Measurements from ENCODE around the gene NFIC.
"Not testable (repeated sequence)": the region's sequence is repeated elsewhere in the genome, so short reads cannot be mapped to it uniquely, and the experiment has no call there.

The NFIC gene

DNA sequence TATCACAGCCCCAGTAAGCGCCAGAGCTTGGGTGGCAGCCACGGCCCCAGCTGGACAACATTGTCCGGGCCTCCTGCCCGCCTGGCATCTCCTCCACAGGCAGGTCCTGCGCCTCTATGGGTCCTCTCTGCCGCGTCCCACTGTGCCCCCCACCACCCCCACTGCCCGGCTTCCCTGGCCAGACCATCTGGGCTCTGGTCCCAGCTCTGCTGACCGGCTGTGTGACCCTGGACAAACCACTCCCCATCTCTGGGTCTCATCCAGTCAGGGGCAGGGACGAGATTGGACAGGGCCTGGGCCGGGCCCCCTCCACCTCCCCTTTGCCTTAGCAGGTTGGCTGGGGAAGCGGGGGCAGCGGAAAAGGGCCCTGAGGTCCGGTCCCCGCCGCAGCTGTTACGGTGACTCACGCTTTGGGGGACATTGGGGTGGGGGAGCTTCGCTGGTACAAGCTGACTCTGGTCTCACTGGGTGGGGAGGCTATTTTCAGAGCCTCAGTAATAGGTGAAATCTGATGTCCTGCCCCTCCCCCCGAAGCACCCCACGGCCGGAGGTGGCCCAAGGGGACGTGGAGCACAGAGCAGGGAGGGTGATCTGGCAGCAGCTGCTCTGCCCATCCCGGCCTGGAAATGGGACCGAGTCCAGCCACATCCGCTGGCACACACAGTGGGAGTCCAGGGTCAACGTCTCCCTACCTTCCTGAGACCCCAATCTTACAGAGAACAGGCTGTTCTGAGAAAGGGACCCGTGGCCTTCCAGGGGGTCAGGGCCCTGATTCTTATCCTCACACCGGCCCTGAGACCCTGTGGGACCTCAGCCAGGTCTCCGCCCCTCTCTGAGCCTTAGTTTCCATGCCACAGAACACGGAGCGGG, 9.1 kb downstream of the NFIC start:
- no peak for DNase-seq

- not testable (repeated sequence) for DNase-seq
Measured at GRCh38 chr19:3376091-3376455, 9.7 kb downstream of the NFIC start.

GRCh38 chr19:3378352-3379150, 12.2 kb downstream of the NFIC start:
- DNase-seq, result no peak

- no peak for DNase-seq
Measured at GRCh38 chr19:3380829-3381228, 14.4 kb downstream of the NFIC start.

- DNase-seq, result no peak
Measured at GRCh38 chr19:3381701-3382372, 15.5 kb downstream of the NFIC start.

- no peak for DNase-seq
Measured at GRCh38 chr19:3382460-3383100, 16.2 kb downstream of the NFIC start.

- no peak for DNase-seq
Measured at GRCh38 chr19:3383121-3383722, 16.8 kb downstream of the NFIC start.

DNA sequence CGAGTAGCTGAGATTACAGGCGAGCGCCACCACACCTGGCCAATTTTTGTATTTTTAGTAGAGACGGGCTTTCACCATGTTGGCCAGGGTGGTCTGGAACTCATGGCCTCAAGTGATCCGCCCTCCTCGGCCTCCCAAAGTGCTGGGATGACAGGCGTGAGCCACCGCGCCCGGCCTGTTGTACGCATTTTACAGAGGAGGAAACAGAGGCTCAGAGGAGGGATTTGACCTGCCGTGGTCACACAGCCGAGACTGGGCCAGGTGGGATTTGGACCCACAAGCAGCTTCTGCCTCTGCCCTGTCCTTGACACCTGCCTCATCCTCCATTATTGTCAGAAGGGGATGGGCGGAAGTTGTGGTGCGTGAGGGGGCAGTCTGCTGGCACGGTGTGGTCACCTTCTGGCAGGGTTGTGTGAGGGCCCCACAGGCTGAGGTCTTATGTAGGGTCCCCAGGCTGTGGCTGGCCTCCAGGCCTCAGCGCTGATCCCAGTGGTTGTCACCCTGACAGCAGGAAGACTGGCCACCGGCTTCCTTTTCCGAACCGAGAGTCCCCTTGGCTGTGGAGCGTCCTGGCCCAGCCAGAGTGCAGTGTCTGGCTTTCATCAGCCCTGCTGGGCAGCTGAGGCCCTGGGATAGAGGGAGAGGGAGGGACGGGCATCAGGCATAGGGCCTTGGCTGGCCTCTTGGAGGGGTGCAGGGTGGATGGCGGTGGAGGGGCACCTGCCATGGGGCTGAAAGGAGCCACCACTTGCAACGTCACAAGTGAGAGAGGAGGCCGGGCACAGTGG, 20.3 kb downstream of the NFIC start:
- DNase-seq, result no peak

DNA sequence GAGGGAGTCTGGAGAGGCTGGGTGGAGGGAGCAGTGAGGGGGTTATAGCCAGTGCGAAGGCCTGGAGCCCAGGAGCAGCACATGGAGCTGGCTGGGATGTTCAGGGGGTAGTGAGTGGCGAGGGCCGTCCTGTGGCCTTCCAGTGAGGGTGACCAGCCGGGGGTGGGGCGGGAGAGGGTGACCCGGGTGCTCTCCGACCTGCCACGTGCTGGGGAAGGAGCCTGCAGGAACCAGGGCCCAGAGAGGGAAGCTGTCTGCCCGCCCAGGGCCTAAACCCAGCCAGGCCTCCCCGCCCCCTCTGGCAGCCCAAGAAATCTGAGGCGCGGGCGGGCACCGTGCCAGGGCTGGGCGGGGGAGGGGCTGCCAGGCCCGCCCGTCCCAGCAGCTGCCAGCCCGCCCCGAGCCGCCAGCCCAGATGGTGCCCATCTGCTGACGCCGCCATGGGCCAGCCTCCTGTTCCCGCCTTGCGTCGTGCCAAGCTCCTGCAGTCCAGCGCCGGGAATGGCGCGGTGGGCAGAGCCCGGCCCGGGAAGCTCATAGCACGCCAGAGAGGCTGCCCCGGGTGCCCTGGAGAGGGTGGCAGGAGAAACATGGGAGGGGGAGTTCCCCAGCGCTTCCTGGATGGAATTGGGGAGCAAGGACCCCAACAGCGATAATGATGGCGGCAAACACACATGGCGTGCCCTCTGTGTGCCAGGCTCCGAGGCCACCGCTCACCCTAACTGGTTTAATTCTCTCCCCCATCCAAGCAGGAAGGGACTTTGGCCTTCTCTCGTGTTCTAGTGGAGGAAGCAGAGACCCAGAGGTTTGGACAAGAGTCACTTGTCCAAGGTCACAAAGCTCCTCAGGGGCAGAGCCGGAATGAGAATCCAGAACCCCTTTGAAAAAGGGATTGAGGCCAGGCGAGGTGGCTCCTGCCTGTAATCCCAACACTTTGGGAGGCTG, 21.5 kb downstream of the NFIC start:
- DNase-seq, result no peak

DNA sequence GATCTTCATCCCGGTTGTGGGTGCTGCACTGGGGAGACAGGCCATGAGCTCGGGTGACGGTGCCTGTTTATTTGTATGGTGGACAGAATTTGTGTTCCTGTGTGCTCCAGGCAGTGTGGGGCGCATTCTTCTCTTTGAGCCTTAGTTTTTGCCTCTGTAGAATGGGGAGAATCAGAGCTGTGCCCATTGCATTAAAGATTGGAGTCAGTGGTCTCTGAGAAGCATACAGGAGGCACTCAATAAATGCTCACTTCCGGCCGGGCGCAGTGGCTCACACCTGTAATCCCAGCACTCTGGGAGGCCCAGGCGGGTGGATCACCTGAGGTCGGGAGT, 23.0 kb downstream of the NFIC start:
- no peak for DNase-seq

DNA sequence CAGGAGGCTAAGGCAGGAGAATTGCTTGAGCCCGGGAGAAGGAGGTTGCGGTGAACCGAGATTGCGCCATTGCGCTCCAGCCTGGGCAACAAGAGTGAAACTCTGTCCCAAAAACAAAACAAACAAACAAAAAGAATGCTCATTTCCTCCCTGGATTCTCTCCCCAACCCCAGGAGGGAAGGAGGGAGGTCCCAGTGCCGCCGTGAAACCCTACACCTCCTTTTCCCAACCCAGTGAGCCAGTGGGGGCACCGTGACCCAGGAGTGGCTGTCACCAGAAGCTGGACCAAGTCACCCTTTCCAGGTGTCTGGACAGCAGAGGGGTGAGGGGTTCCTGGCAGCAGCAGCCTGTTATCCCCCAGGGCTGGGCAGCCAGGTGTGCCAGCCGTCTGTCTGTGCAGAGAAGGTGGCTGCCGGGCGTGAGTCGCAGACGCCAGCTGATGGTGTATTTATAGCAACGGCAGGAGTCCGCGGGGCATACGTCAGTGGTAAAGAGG, 23.5 kb downstream of the NFIC start:
- DNase-seq, result no peak

DNA sequence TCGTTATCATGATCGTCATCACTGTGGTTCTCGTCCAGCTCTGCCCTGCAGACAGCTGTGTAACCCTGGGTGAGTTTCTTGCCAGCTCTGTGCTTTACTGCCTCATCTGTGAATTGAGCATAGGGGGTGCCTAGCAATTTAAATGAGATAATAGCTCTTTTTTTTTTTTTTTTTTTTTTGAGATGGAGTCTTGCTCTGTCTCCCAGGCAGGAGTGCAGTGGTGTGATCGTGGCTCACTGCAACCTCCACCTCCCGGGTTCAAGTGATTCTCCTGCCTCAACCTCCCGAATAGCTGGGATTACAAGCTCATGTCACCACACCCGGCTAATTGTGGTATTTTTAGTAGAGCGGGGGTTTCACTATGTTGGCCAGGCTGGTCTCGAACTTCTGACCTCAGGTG, 25.5 kb downstream of the NFIC start:
- DNase-seq, result not testable (repeated sequence)

GRCh38 chr19:3392480-3392879, 26.1 kb downstream of the NFIC start:
- DNase-seq, result no peak

DNA sequence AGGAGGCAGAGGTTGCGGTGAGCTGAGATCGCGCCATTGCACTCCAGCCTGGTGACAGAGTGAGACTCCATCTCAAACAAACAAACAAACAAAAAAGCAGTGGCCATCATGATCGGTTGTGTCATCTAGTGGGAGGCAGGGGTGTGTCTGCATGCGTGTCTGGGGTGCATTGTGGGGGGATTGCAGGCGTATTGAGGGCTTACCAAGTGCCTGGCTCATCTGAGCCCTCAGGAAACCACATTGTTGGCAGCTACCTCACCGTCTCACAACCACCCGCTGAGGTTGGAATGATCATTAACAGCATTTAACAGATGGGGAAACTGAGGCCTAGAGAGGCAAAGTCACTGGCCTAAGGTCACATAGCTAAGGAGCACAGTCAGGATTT, 30.5 kb downstream of the NFIC start:
- no peak for DNase-seq

GRCh38 chr19:3397266-3398022, 31.1 kb downstream of the NFIC start:
- DNase-seq, result no peak

DNA sequence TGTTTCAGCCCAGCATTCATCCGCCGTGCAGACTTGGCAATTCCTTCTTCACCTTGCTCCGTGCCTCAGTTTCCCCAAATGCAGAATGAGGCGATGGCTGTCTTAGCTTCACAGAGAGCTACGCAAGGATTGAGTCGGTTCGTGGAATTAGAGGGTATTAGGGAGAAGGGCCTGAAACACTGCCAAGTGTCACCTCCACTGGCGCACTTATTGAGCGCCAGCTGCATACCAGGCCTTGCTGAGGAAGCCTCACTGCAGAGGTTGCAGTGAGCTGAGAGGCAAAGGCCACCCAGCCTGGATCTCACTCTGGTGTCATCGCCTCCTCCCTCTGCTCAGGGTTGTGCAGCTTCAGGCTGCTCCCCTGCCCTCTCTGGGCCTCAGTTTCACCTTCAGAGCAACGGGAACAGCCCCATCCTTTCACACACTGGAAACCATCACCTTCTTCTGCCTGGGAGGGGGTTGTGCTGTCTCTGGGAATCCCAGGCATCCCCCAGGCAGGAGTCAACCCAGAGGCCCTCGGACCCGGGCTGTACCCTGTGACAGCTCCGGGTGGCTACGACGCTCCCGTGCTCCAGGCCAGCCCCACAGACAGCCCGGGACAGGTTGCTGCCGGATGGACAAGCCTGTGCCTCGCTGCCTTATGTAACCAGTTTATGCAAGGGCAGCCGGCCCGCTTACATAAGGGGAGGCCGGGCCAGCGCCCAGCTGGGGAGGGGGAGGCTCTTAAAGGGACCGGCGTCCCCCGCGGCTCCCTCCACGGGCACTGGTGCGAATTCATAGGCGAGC, 31.9 kb downstream of the NFIC start:
- DNase-seq, result no peak

GRCh38 chr19:3398900-3399278, 32.5 kb downstream of the NFIC start:
- no peak for DNase-seq

DNA sequence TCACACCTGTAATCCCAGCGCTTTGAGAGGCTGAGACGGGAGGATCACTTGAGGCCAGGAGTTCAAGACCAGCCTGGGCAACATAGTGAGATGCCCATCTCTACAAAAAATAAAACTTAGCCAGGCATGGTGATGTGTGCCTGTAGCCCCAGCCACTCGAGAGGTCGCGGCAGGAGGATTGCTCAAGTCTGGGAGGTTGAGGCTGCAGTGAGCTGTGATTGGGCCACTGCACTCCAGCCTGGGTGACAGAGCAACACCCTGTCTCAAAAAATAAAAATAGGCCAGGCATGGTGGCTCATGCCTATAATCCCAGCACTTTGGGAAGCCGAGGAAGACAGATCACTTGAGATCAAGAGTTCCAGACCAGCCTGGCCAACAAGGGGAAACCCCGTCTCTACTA, 32.9 kb downstream of the NFIC start:
- DNase-seq, result not testable (repeated sequence)

Measured in NCI-H1048 (cell line).